OCI-LY1 (cell line): ENCODE measurements around the gene PI4KA.

Source experiments
- EZH2 ChIP-seq: fragments of 200-600 bp; sonication (generic), shearing (Covaris generic); IDR thresholded peaks from 2 replicates; pipeline ENCODE4 v1.8.0; 2017; ENCODE audit warnings: borderline replicate concordance, mixed run types, mild to moderate bottlenecking, antibody characterized with exemption, low read length, moderate library complexity, mixed read lengths
- TF ChIP-seq, protein P1 (sequence below): fragments of 200-600 bp; sonication (generic), shearing (Covaris generic); IDR thresholded peaks from 2 replicates; pipeline ENCODE4 v1.5.1; 2017; ENCODE audit warnings: mild to moderate bottlenecking, antibody characterized with exemption, low read length, moderate library complexity, mixed read lengths

DNA sequence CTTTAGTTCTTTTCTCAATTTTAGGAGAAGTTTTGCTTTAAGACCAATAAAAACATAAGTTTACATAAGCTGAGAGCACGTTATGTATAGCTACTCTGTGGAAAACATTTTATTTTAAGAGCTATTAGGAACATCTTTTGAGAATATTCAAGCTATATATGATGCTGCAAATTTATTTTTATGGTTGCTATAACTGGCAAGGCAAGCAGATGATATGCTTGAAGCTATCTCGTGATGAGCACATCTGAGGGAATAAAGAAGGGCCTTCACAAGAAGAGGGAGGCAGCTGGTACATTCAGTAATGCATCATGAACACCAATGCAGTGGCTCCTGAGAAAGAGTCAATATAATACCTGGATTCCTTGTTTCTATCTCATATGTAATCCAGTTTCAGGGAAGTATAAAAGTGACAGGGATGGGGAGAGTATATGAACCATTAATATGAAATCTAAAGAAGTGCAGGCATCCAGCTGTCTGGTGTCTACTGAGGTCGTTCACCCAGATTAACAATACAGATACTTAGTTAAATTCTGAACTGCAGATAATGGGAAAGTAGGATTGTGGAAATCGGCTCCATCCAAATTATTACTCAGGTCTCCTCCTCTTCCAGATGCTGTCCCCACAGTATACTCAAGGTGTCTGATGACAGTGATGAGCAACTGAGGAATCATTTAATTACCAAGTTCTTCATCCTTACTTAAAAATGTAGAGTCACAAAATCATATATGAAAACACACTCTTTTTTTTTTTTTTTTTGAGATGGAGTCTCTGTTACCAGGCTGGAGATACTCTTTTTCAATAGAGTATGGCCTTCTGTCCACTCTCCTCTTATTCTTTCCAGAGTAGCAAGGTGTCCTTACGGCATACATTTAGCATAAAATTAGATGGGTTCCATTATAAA lies 185.1 kb downstream of the PI4KA start:
- TF ChIP-seq EZH2, result no peak
- TF ChIP-seq, protein P1, sequence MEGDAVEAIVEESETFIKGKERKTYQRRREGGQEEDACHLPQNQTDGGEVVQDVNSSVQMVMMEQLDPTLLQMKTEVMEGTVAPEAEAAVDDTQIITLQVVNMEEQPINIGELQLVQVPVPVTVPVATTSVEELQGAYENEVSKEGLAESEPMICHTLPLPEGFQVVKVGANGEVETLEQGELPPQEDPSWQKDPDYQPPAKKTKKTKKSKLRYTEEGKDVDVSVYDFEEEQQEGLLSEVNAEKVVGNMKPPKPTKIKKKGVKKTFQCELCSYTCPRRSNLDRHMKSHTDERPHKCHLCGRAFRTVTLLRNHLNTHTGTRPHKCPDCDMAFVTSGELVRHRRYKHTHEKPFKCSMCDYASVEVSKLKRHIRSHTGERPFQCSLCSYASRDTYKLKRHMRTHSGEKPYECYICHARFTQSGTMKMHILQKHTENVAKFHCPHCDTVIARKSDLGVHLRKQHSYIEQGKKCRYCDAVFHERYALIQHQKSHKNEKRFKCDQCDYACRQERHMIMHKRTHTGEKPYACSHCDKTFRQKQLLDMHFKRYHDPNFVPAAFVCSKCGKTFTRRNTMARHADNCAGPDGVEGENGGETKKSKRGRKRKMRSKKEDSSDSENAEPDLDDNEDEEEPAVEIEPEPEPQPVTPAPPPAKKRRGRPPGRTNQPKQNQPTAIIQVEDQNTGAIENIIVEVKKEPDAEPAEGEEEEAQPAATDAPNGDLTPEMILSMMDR, result no peak
